ENCODE data around the gene KIF5C. TPM values are rescaled to one million over a fixed set of nuclear protein-coding genes. Genes with fewer than 3 reads are reported as not detected.

Gene KIF5C
- polyA plus RNA-seq (2013, experiment 1 of 2), result 79.5 TPM
- polyA plus RNA-seq (2013, experiment 2 of 2), result 90.7 TPM

DNA sequence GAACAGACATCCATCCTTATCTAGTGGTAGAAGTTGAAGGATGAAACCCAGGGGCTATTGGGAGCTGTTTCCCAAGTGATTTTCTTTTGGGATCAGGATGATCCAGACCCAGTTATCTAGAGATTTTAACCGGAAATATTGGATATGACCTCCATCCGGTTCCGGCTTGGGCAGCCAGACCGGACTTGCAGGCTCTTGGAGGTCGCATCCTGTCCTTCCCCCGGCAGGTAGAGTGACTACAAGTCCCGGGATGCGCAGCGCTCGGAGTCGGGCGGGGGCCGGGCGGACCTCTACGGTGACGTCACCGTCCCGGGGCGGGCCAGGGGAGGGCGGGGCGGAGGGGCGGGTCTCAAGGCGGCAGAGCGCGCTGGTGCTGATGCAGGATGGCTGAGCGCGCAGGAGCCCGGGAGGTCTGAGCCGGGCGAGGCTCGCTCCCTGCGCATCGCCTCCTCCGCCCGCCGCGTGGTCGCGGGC lies at the start of gene KIF5C:
Gene KIF5C (plus strand): TSS at position 360 of the 474 bp plus-strand sequence. CDS start 391 bp downstream, outside the sequence.
- Histone ChIP-seq H3K14ac (ENCODE audit: low read length) (no peak within 1 kb of the TSS), H3K27ac (replicated peaks; ENCODE audit: low read length) (peak within 1 kb of the TSS; percentile 88), H3K18ac (ENCODE audit: low read length) (peak within 1 kb of the TSS; percentile 97), H2BK120ac (ENCODE audit: low read depth, low read length) (peak within 1 kb of the TSS; percentile 53), H3K9me3 (replicated peaks in 1 of 2; ENCODE audit: control insufficient read depth in 2 of 2, insufficient read depth in 1 of 2, low read depth in 1 of 2, low read length in 2 of 2) (peaks cover 0 to 8% of the 10 kb centered on the region in 2 donors), H3K4me3 (ENCODE audit: low read length in 2 of 2) (peak within 1 kb of the TSS; percentile 84 to 95), H3K79me1 (ENCODE audit: low read depth, low read length) (peaks cover 6% of the 10 kb centered on the region), H2BK5ac (ENCODE audit: low read length) (peak within 1 kb of the TSS; percentile 91), H4K91ac (ENCODE audit: low read depth, low read length, poor library complexity) (no peak within 1 kb of the TSS), H3K23ac (ENCODE audit: low read depth, low read length, poor library complexity) (peak within 1 kb of the TSS; percentile 77), H3K9ac (ENCODE audit: low read depth, low read length, poor library complexity) (peak within 1 kb of the TSS; percentile 92), H4K8ac (ENCODE audit: low read depth, low read length) (no peak within 1 kb of the TSS), H2AFZ (ENCODE audit: low read length) (peak within 1 kb of the TSS; percentile 87), H3K4ac (ENCODE audit: low read length) (no peak within 1 kb of the TSS), H3K4me2 (ENCODE audit: insufficient read depth, low read length, poor library complexity, severe bottlenecking) (peak within 1 kb of the TSS; percentile 91), H2AK5ac (ENCODE audit: low read depth, low read length) (peak within 1 kb of the TSS; percentile 50), H3K36me3 (replicated peaks in 1 of 2; ENCODE audit: control insufficient read depth in 2 of 2, insufficient read depth in 2 of 2, low read length in 2 of 2) (peaks cover 0 to 17% of the 10 kb centered on the region in 2 donors), H3K27me3 (ENCODE audit: control insufficient read depth in 3 of 3, insufficient read depth in 3 of 3, low read depth in 1 of 3, low read length in 3 of 3) (peaks cover 0 to 7% (median 0%) of the 10 kb centered on the region in 3 experiments), H3K4me1 (ENCODE audit: control insufficient read depth in 2 of 2, insufficient read depth in 1 of 2, low read depth in 1 of 2, low read length in 2 of 2) (peaks cover 6 to 7% of the 10 kb centered on the region in 2 donors), H2BK15ac (ENCODE audit: low read length) (peak within 1 kb of the TSS; percentile 90), H2BK12ac (ENCODE audit: low read length) (no peak within 1 kb of the TSS)
- DNase-seq (ENCODE audit: low spot score), result peak; percentile 84
- WGBS, 2 donors (ENCODE audit: extremely low coverage in 2 of 2, insufficient read length in 2 of 2, insufficient replicate concordance in 1 of 2), result no CpG with 5 or more reads among the region's 39 CpGs

DNA sequence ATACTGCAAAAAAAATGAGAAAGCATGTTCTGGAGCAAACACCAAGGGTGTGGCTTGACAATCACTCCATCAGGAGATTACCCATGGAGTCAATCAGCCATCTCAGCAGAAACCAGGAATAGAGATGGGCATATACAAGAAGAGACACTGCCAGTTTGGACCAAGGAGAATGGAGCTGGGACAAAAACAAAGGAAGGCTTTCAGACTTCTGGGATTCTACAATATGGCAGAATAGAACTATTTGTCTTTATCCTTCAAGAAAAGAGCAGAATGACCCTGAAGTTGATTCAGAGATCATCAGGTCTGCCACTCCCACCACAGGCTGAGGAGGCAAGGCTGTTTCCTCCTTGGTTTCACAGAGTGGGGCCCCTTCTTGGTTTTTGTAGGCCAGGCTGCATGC lies 48.2 kb upstream of the KIF5C start:
- H3K4me2 ChIP-seq (ENCODE audit: insufficient read depth, low read length, poor library complexity, severe bottlenecking), result no peak overlapping the region
- no peak overlapping the region for H2AK5ac ChIP-seq (ENCODE audit: low read depth, low read length)
- no peak overlapping the region for H2BK12ac ChIP-seq (ENCODE audit: low read length)
- no peak overlapping the region for H4K91ac ChIP-seq (ENCODE audit: low read depth, low read length, poor library complexity)
- peaks cover 0 to 3% of the 10 kb centered on the region in 2 donors for H3K9me3 ChIP-seq (replicated peaks in 1 of 2; ENCODE audit: control insufficient read depth in 2 of 2, insufficient read depth in 1 of 2, low read depth in 1 of 2, low read length in 2 of 2)
- no peaks in the 10 kb centered on the region for H3K79me1 ChIP-seq (ENCODE audit: low read depth, low read length)
- no peak for DNase-seq (ENCODE audit: low spot score)
- H3K27ac ChIP-seq (replicated peaks; ENCODE audit: low read length), result no peak overlapping the region
- H3K4me1 ChIP-seq (ENCODE audit: control insufficient read depth in 2 of 2, insufficient read depth in 1 of 2, low read depth in 1 of 2, low read length in 2 of 2), result no peaks in the 10 kb centered on the region
- H3K4ac ChIP-seq (ENCODE audit: low read length), result no peak overlapping the region
- H3K36me3 ChIP-seq (replicated peaks in 1 of 2; ENCODE audit: control insufficient read depth in 2 of 2, insufficient read depth in 2 of 2, low read length in 2 of 2), result no peaks in the 10 kb centered on the region
- no peak overlapping the region for H3K9ac ChIP-seq (ENCODE audit: low read depth, low read length, poor library complexity)
- H3K18ac ChIP-seq (ENCODE audit: low read length), result no peak overlapping the region
- H2AFZ ChIP-seq (ENCODE audit: low read length), result no peak overlapping the region
- H3K4me3 ChIP-seq (ENCODE audit: low read length in 2 of 2), result no peak overlapping the region
- no peak overlapping the region for H4K8ac ChIP-seq (ENCODE audit: low read depth, low read length)
- no peak overlapping the region for H3K23ac ChIP-seq (ENCODE audit: low read depth, low read length, poor library complexity)
- H3K27me3 ChIP-seq (ENCODE audit: control insufficient read depth in 3 of 3, insufficient read depth in 3 of 3, low read depth in 1 of 3, low read length in 3 of 3), result no peaks in the 10 kb centered on the region
- H3K14ac ChIP-seq (ENCODE audit: low read length), result no peak overlapping the region
- H2BK120ac ChIP-seq (ENCODE audit: low read depth, low read length), result no peak overlapping the region
- H2BK5ac ChIP-seq (ENCODE audit: low read length), result no peak overlapping the region
- H2BK15ac ChIP-seq (ENCODE audit: low read length), result no peak overlapping the region

DNA sequence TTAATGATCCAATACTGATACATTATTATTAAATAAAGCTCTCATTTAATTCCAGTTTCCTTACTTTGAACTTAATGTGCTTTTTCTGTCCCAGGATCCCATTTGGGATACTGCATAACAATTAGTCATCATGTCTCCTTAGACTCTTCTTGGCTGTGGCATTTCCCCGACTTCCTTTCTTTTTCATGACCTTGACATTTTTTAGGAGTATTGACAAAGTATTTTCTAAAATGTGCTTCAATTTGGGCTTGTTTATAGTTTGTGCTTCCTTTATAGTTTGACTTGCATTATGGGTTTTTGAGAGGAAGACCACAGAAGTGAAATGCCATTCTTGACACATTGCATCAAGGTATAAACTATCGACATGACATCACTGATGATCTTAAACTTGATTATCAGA lies 46.1 kb upstream of the KIF5C start:
- Histone ChIP-seq H2BK120ac (ENCODE audit: low read depth, low read length) (no peak overlapping the region), H3K79me1 (ENCODE audit: low read depth, low read length) (no peaks in the 10 kb centered on the region), H3K27me3 (ENCODE audit: control insufficient read depth in 3 of 3, insufficient read depth in 3 of 3, low read depth in 1 of 3, low read length in 3 of 3) (no peaks in the 10 kb centered on the region), H4K8ac (ENCODE audit: low read depth, low read length) (no peak overlapping the region), H3K4me2 (ENCODE audit: insufficient read depth, low read length, poor library complexity, severe bottlenecking) (no peak overlapping the region), H2BK12ac (ENCODE audit: low read length) (no peak overlapping the region), H3K4me3 (ENCODE audit: low read length in 2 of 2) (no peak overlapping the region), H2AFZ (ENCODE audit: low read length) (no peak overlapping the region), H2AK5ac (ENCODE audit: low read depth, low read length) (no peak overlapping the region), H3K4ac (ENCODE audit: low read length) (no peak overlapping the region), H2BK5ac (ENCODE audit: low read length) (no peak overlapping the region), H3K9me3 (replicated peaks in 1 of 2; ENCODE audit: control insufficient read depth in 2 of 2, insufficient read depth in 1 of 2, low read depth in 1 of 2, low read length in 2 of 2) (peaks cover 2 to 3% of the 10 kb centered on the region in 2 donors), H4K91ac (ENCODE audit: low read depth, low read length, poor library complexity) (no peak overlapping the region), H3K4me1 (ENCODE audit: control insufficient read depth in 2 of 2, insufficient read depth in 1 of 2, low read depth in 1 of 2, low read length in 2 of 2) (no peaks in the 10 kb centered on the region), H3K9ac (ENCODE audit: low read depth, low read length, poor library complexity) (no peak overlapping the region), H3K36me3 (replicated peaks in 1 of 2; ENCODE audit: control insufficient read depth in 2 of 2, insufficient read depth in 2 of 2, low read length in 2 of 2) (no peaks in the 10 kb centered on the region), H3K18ac (ENCODE audit: low read length) (no peak overlapping the region), H3K23ac (ENCODE audit: low read depth, low read length, poor library complexity) (no peak overlapping the region), H3K27ac (replicated peaks; ENCODE audit: low read length) (no peak overlapping the region), H2BK15ac (ENCODE audit: low read length) (no peak overlapping the region), H3K14ac (ENCODE audit: low read length) (no peak overlapping the region)
- WGBS, 2 donors (ENCODE audit: extremely low coverage in 2 of 2, insufficient read length in 2 of 2, insufficient replicate concordance in 1 of 2), result no CpG with 5 or more reads among the region's 2 CpGs
- DNase-seq (ENCODE audit: low spot score), result no peak

DNA sequence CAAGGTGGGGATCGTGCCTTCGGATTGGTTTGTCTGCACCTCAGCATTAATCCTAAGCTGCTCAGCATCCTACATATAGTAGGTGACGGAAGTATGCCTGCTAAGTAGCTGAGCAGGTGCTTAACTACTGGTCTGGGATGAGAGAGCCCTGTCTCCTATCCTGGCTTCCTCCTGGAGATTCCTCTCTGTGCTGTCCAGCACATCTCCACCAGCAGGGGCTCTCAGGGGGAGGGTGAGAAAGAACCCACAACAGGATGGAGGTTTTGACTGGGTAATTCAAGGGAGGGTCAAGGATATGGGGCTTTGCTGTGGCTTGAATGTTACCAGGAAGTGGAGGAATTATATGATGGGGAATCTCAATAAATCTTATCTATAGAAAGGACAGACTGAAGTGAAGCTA lies 45.4 kb upstream of the KIF5C start:
- Histone ChIP-seq H4K8ac (ENCODE audit: low read depth, low read length) (no peak overlapping the region), H3K23ac (ENCODE audit: low read depth, low read length, poor library complexity) (no peak overlapping the region), H3K4me2 (ENCODE audit: insufficient read depth, low read length, poor library complexity, severe bottlenecking) (no peak overlapping the region), H3K18ac (ENCODE audit: low read length) (no peak overlapping the region), H3K9me3 (replicated peaks in 1 of 2; ENCODE audit: control insufficient read depth in 2 of 2, insufficient read depth in 1 of 2, low read depth in 1 of 2, low read length in 2 of 2) (peaks cover 2 to 3% of the 10 kb centered on the region in 2 donors), H3K4me3 (ENCODE audit: low read length in 2 of 2) (no peak overlapping the region), H4K91ac (ENCODE audit: low read depth, low read length, poor library complexity) (no peak overlapping the region), H2BK12ac (ENCODE audit: low read length) (no peak overlapping the region), H3K9ac (ENCODE audit: low read depth, low read length, poor library complexity) (no peak overlapping the region), H2BK120ac (ENCODE audit: low read depth, low read length) (no peak overlapping the region), H3K14ac (ENCODE audit: low read length) (no peak overlapping the region), H3K27ac (replicated peaks; ENCODE audit: low read length) (no peak overlapping the region), H3K4me1 (ENCODE audit: control insufficient read depth in 2 of 2, insufficient read depth in 1 of 2, low read depth in 1 of 2, low read length in 2 of 2) (no peaks in the 10 kb centered on the region), H2BK15ac (ENCODE audit: low read length) (no peak overlapping the region), H2AFZ (ENCODE audit: low read length) (no peak overlapping the region), H3K36me3 (replicated peaks in 1 of 2; ENCODE audit: control insufficient read depth in 2 of 2, insufficient read depth in 2 of 2, low read length in 2 of 2) (no peaks in the 10 kb centered on the region), H2AK5ac (ENCODE audit: low read depth, low read length) (no peak overlapping the region), H3K4ac (ENCODE audit: low read length) (no peak overlapping the region), H3K79me1 (ENCODE audit: low read depth, low read length) (no peaks in the 10 kb centered on the region), H2BK5ac (ENCODE audit: low read length) (no peak overlapping the region), H3K27me3 (ENCODE audit: control insufficient read depth in 3 of 3, insufficient read depth in 3 of 3, low read depth in 1 of 3, low read length in 3 of 3) (peaks cover 0 to under 1% (median 0%) of the 10 kb centered on the region in 3 experiments)
- no CpG with 5 or more reads among the region's 3 CpGs for WGBS, 2 donors (ENCODE audit: extremely low coverage in 2 of 2, insufficient read length in 2 of 2, insufficient replicate concordance in 1 of 2)
- no peak for DNase-seq (ENCODE audit: low spot score)
